ENCODE results near the gene SLC38A8. TPM values are rescaled to one million over a fixed set of nuclear protein-coding genes. Genes with fewer than 3 reads are reported as not detected.

Gene SLC38A8
- total RNA-seq, 1 experiment from 2014 or later: 0.35 TPM

GRCh38 chr16:84067640-84068039, 25.0 kb upstream of the SLC38A8 start:
- Mint-ChIP-seq H3K36me3 (ENCODE audit: insufficient read depth in 1 of 3, low read depth in 3 of 3) (peaks cover 17 to 67% (median 48%) of the 10 kb centered on the region in 3 experiments; a peak in 6 of 7 replicates), H3K27me3 (ENCODE audit: low read depth) (0 out of 2 replicates have a peak, but pooled peaks cover 1% of the 10 kb centered on the region), H3K9me3 (no peaks in the 10 kb centered on the region), H3K27ac (no peak overlapping the region), H3K4me1 (peaks cover under 1 to 6% of the 10 kb centered on the region in 2 experiments; a peak in 3 of 4 replicates), H3K4me3 (no peak overlapping the region)
- no peak overlapping the region for H3K9ac ChIP-seq (ENCODE audit: extremely low read depth, insufficient read length, low read length)
- H4K8ac ChIP-seq (replicated peaks; ENCODE audit: insufficient read length, low read depth, low read length): no peak overlapping the region
- H2BK20ac ChIP-seq (ENCODE audit: low read depth, low read length, poor library complexity, severe bottlenecking): no peak overlapping the region
- WGBS (ENCODE audit: extremely low coverage, insufficient read length, low lambda C conversion rate): no CpG with 5 or more reads among the region's 9 CpGs
- H3K9me3 ChIP-seq (ENCODE audit: control insufficient read depth, low read depth, low read length): no peaks in the 10 kb centered on the region
- H4K5ac ChIP-seq (ENCODE audit: insufficient read length, low read depth, low read length): no peak overlapping the region
- TF ChIP-seq, protein P1, sequence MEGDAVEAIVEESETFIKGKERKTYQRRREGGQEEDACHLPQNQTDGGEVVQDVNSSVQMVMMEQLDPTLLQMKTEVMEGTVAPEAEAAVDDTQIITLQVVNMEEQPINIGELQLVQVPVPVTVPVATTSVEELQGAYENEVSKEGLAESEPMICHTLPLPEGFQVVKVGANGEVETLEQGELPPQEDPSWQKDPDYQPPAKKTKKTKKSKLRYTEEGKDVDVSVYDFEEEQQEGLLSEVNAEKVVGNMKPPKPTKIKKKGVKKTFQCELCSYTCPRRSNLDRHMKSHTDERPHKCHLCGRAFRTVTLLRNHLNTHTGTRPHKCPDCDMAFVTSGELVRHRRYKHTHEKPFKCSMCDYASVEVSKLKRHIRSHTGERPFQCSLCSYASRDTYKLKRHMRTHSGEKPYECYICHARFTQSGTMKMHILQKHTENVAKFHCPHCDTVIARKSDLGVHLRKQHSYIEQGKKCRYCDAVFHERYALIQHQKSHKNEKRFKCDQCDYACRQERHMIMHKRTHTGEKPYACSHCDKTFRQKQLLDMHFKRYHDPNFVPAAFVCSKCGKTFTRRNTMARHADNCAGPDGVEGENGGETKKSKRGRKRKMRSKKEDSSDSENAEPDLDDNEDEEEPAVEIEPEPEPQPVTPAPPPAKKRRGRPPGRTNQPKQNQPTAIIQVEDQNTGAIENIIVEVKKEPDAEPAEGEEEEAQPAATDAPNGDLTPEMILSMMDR (conservative IDR thresholded peaks at IDR 0.05): no peak
- H4K91ac ChIP-seq (ENCODE audit: insufficient read length, low read depth, low read length): no peak overlapping the region
- H2BK5ac ChIP-seq (ENCODE audit: insufficient read length, low read length): no peak overlapping the region
- H3K14ac ChIP-seq (ENCODE audit: insufficient read depth, low read length): no peak overlapping the region
- H3K18ac ChIP-seq (ENCODE audit: insufficient read length, low read depth, low read length): no peak overlapping the region
- H2AK5ac ChIP-seq (ENCODE audit: insufficient read length, low read length): no peak overlapping the region
- H2BK15ac ChIP-seq (ENCODE audit: low read depth, low read length): no peak overlapping the region
- no peaks in the 10 kb centered on the region for H4K20me1 ChIP-seq (ENCODE audit: control insufficient read depth, insufficient read depth, insufficient read length)
- no peaks in the 10 kb centered on the region for H3K4me1 ChIP-seq (ENCODE audit: insufficient read depth, low read length)
- H3K56ac ChIP-seq (ENCODE audit: insufficient read length, low read depth, low read length): no peak overlapping the region
- no peak overlapping the region for H2AFZ ChIP-seq (ENCODE audit: low read length)
- H3K79me2 ChIP-seq (ENCODE audit: insufficient read depth, low read length): no peaks in the 10 kb centered on the region
- no peaks in the 10 kb centered on the region for H3K27me3 ChIP-seq (ENCODE audit: insufficient read depth, low read length)
- H3K4ac ChIP-seq (ENCODE audit: low read depth, low read length): no peak overlapping the region
- no peak overlapping the region for H3T11ph ChIP-seq (ENCODE audit: low read length)
- no peak overlapping the region for H3K27ac ChIP-seq (ENCODE audit: insufficient read length, low read depth, low read length)
- DNase-seq: no peak
- H3K4me2 ChIP-seq (ENCODE audit: insufficient read depth, insufficient read length, low read length): no peak overlapping the region
- no peaks in the 10 kb centered on the region for H3K23me2 ChIP-seq (ENCODE audit: insufficient read length, low read depth, low read length, poor library complexity, severe bottlenecking)
- no peaks in the 10 kb centered on the region for H3K79me1 ChIP-seq (ENCODE audit: insufficient read depth, low read depth, low read length, poor library complexity, severe bottlenecking)
- no peak overlapping the region for H3K23ac ChIP-seq (ENCODE audit: insufficient read length, low read depth, low read length)
- no peak overlapping the region for H2BK120ac ChIP-seq (ENCODE audit: low read depth, low read length, poor library complexity, severe bottlenecking)
- H2BK12ac ChIP-seq (ENCODE audit: insufficient read length, low read depth, low read length): no peak overlapping the region
